Stomach smooth muscle (tissue), 2 donors: ENCODE measurements around the gene COL4A2.

Source experiments
- H3K27ac ChIP-seq: one replicate; pipeline ENCODE4 v1.7.0; 2013; ENCODE audit warnings: mild to moderate bottlenecking, low read length, inconsistent platforms
- H3K27me3 ChIP-seq, 2 donors: one replicate each; pipeline ENCODE4 v1.7.0; 2013; ENCODE audit warnings: low read length in 2 of 2; ENCODE audit not compliant: insufficient read depth in 2 of 2, control insufficient read depth in 1 of 2
- H3K36me3 ChIP-seq, 2 donors: one replicate each; pipeline ENCODE4 v1.7.0; 2013; ENCODE audit warnings: low read length in 2 of 2; ENCODE audit not compliant: control insufficient read depth in 2 of 2, insufficient read depth in 2 of 2
- H3K4me1 ChIP-seq: one replicate; pipeline ENCODE4 v1.7.0; 2013; ENCODE audit warnings: low read length; ENCODE audit not compliant: control insufficient read depth, insufficient read depth
- H3K4me3 ChIP-seq, 2 donors: one replicate each; pipeline ENCODE4 v1.7.0; 2013; ENCODE audit warnings: low read length in 2 of 2
- H3K9ac ChIP-seq, 2 donors: one replicate each; pipeline ENCODE4 v1.7.0; 2013; ENCODE audit warnings: low read length in 2 of 2, mild to moderate bottlenecking in 1 of 2
- H3K9me3 ChIP-seq, 2 donors: one replicate each; pipeline ENCODE4 v1.7.0; 2013; ENCODE audit warnings: low read length in 2 of 2; ENCODE audit not compliant: control insufficient read depth in 2 of 2
- donor health status: healthy.
- donor health status: Pancreatic carcinoma.

The COL4A2 gene

GRCh38 chr13:110379905-110380341 is 72.8 kb downstream of the COL4A2 start:
- Histone ChIP-seq H3K27ac (peak overlapping the region; percentile 62), H3K9ac (no peak overlapping the region), H3K4me3 (peak overlapping the region in 1 of 2 donors; percentile 15), H3K4me1 (peaks cover 52% of the 10 kb centered on the region), H3K27me3 (no peaks in the 10 kb centered on the region), H3K36me3 (peaks cover 3 to 7% of the 10 kb centered on the region in 2 donors), H3K9me3 (no peaks in the 10 kb centered on the region)

DNA sequence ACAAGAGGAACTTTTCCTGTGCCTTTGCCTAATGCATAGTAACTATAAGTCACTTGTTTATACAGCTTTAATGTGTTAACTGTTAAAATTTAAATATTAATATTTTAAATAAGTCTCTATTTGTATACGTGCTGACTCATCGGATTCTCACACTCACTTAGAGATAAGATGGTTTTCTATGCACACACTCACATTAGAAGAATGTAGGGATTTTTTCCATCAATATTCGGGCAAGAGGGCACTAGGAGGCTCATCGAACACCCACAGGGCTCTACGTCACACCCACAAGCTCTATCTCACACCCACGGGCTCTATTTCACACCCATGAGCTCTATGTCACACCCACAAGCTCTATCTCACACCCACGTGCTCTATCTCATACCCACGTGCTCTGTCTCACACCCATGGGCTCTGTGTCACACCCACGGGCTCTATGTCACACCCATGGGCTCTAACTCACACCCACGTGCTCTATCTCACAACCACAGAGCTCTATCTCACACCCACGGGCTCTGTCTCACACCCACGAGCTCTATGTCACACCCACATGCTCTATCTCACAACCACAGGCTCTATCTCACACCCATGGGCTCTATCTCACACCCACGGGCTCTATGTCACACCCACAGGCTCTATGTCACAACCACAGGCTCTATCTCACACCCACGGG is 73.4 kb downstream of the COL4A2 start:
- H3K36me3 ChIP-seq: peaks cover 0 to 4% of the 10 kb centered on the region in 2 donors
- no peak overlapping the region for H3K4me3 ChIP-seq
- H3K27me3 ChIP-seq: no peaks in the 10 kb centered on the region
- H3K9me3 ChIP-seq: no peaks in the 10 kb centered on the region
- peak overlapping the region; percentile 75 for H3K27ac ChIP-seq
- no peak overlapping the region for H3K9ac ChIP-seq
- H3K4me1 ChIP-seq: peaks cover 46% of the 10 kb centered on the region

GRCh38 chr13:110381029-110381360 is 73.9 kb downstream of the COL4A2 start:
- Histone ChIP-seq H3K4me3 (no peak overlapping the region), H3K9ac (no peak overlapping the region), H3K36me3 (peaks cover 0 to 4% of the 10 kb centered on the region in 2 donors), H3K4me1 (peaks cover 41% of the 10 kb centered on the region), H3K9me3 (no peaks in the 10 kb centered on the region), H3K27ac (peak overlapping the region; percentile 75), H3K27me3 (no peaks in the 10 kb centered on the region)

DNA sequence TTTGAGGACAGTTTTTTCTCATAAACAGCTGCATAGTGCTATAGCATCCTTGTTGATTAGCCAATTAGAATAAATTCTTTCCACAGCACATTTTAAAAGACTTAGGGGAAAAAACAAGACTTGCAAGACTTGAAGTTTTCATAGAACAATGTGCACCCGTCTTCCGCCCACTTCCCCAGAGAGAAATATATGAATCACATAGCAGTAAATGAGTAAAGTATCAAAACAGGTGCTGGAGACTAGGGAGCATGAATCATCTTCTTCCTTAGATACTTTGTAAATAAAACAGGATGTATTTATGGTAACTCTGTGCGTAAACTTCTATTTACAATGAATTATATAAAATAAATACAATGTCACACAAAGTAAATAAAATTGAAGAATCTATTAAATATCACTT is 75.1 kb downstream of the COL4A2 start:
- H3K4me1 ChIP-seq: peaks cover 37% of the 10 kb centered on the region
- no peak overlapping the region for H3K4me3 ChIP-seq
- no peaks in the 10 kb centered on the region for H3K27me3 ChIP-seq
- peaks cover 0 to 4% of the 10 kb centered on the region in 2 donors for H3K36me3 ChIP-seq
- H3K27ac ChIP-seq: no peak overlapping the region
- H3K9me3 ChIP-seq: no peaks in the 10 kb centered on the region
- no peak overlapping the region for H3K9ac ChIP-seq

DNA sequence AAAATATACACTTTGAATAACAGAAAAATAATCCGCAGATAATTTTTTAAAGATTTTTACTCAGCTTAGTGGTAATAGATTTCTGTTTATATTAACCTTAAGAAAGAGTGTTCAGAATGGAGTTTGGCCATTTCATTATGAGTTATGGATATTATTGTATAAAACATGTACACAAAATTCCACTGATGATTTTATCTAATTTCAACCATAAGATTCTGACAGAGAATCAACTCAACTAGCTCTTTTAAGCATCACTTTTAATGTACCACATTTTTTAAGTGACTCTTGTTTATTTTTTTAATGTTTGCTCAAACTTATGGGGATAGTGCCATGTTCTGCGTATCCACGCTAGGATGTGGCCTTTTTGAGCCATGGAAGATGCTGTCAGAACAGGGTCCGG is 75.7 kb downstream of the COL4A2 start:
- no peak overlapping the region for H3K4me3 ChIP-seq
- peak overlapping the region; percentile 58 for H3K27ac ChIP-seq
- H3K36me3 ChIP-seq: peaks cover 0 to 4% of the 10 kb centered on the region in 2 donors
- H3K27me3 ChIP-seq: no peaks in the 10 kb centered on the region
- no peaks in the 10 kb centered on the region for H3K9me3 ChIP-seq
- peaks cover 38% of the 10 kb centered on the region for H3K4me1 ChIP-seq
- no peak overlapping the region for H3K9ac ChIP-seq

GRCh38 chr13:110387451-110388107 is 80.5 kb downstream of the COL4A2 start:
- Histone ChIP-seq H3K4me3 (peak overlapping the region; percentile 36 to 66), H3K9ac (peak overlapping the region; percentile 69 to 78), H3K27me3 (no peaks in the 10 kb centered on the region), H3K36me3 (peaks cover 2 to 5% of the 10 kb centered on the region in 2 donors), H3K27ac (peak overlapping the region; percentile 97), H3K9me3 (no peaks in the 10 kb centered on the region), H3K4me1 (peaks cover 51% of the 10 kb centered on the region)

- Histone ChIP-seq H3K9ac (peak overlapping the region; percentile 69 to 78), H3K4me1 (peaks cover 53% of the 10 kb centered on the region)
Measured at GRCh38 chr13:110388108-110388943, 81.2 kb downstream of the COL4A2 start.

DNA sequence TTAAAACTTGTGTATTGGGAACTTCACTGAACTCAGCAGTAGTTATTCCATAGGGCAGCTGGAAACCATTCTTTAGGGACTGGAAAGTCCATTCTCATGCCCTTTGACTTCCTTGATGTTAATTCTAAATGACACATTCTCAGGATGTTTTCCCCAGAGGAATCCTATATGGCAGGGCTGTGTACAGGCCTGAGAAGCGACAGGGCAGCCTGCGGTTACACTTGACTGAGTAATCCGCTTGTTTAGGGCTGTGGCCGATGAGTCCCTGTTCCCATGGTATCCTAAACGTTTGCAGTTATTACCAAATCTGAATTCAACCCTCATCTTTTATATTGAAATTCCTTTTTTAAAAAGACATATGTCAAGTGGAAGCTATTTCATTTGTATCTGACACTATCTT is 83.5 kb downstream of the COL4A2 start:
- H3K36me3 ChIP-seq: peaks cover 4 to 5% of the 10 kb centered on the region in 2 donors
- no peaks in the 10 kb centered on the region for H3K27me3 ChIP-seq
- no peaks in the 10 kb centered on the region for H3K9me3 ChIP-seq
- peak overlapping the region; percentile 97 for H3K27ac ChIP-seq
- H3K9ac ChIP-seq: no peak overlapping the region
- peaks cover 59% of the 10 kb centered on the region for H3K4me1 ChIP-seq
- H3K4me3 ChIP-seq: no peak overlapping the region

More at GRCh38 chr13:110388108-110388943, 81.2 kb downstream of the COL4A2 start:
- peak overlapping the region; percentile 97 for H3K27ac ChIP-seq
- no peaks in the 10 kb centered on the region for H3K27me3 ChIP-seq
- H3K36me3 ChIP-seq: peaks cover 2 to 5% of the 10 kb centered on the region in 2 donors
- H3K4me3 ChIP-seq: peak overlapping the region; percentile 36 to 66
- H3K9me3 ChIP-seq: no peaks in the 10 kb centered on the region

DNA sequence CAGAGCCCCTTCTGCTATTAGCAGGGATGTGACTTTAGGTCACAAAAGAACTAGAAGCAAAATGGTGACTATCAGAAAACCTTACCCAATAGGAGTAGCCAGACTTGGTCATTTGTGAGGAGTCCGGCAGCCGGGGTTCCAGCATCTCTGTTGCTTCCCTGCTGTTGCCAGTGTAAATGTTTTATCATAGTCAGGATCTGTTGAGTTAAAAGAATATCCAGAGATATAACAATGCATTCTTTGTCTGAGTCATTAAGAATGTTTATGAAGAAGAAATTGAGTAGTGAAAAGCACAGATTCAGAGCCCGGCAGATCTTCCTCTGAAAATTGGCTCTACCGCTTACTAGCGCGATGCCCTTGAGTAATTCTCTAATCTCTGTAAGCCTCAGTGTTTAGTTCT is 84.2 kb downstream of the COL4A2 start:
- no peaks in the 10 kb centered on the region for H3K27me3 ChIP-seq
- no peaks in the 10 kb centered on the region for H3K9me3 ChIP-seq
- H3K36me3 ChIP-seq: peaks cover 4 to 5% of the 10 kb centered on the region in 2 donors
- peak overlapping the region; percentile 97 for H3K27ac ChIP-seq
- H3K4me1 ChIP-seq: peaks cover 62% of the 10 kb centered on the region
- H3K9ac ChIP-seq: no peak overlapping the region
- H3K4me3 ChIP-seq: no peak overlapping the region

- Histone ChIP-seq H3K27ac (peak overlapping the region; percentile 97), H3K4me1 (peaks cover 65% of the 10 kb centered on the region), H3K9ac (no peak overlapping the region), H3K27me3 (no peaks in the 10 kb centered on the region), H3K36me3 (peaks cover 4 to 5% of the 10 kb centered on the region in 2 donors), H3K4me3 (no peak overlapping the region), H3K9me3 (no peaks in the 10 kb centered on the region)
Measured at GRCh38 chr13:110392510-110393240, 85.6 kb downstream of the COL4A2 start.
